Measurements from ENCODE around the gene DNM1L. TPM values are rescaled to one million over a fixed set of nuclear protein-coding genes. Genes with fewer than 3 reads are reported as not detected.

DNM1L gene
- total and polyA plus RNA-seq, 2 donors: 36.7 to 37.4 TPM

Other genes starting within 250 kb of the DNM1L start
- gene YARS2, start 76.6 kb downstream of the DNM1L start, total RNA-seq: 23.7 TPM
- 21.0 TPM for gene YARS2, start 76.6 kb downstream of the DNM1L start, polyA plus RNA-seq
- gene PKP2, start 217.5 kb downstream of the DNM1L start, total RNA-seq: 6.0 TPM
- 13.7 TPM for gene PKP2, start 217.5 kb downstream of the DNM1L start, polyA plus RNA-seq